H1 (cell line): ENCODE results near the gene LAG3. TPM values are rescaled to one million over a fixed set of nuclear protein-coding genes. Genes with fewer than 3 reads are reported as not detected.

Source experiments
- CEBPB ChIP-seq: IDR thresholded peaks from 2 replicates; pipeline ENCODE4 v1.6.1; 2012; ENCODE audit warnings: low read depth, low read length
- E2F6 ChIP-seq: IDR thresholded peaks from 2 replicates; pipeline ENCODE4 v1.6.1; 2012; ENCODE audit warnings: inconsistent platforms
- EZH2 ChIP-seq: fragments of 200-600 bp; sonication (generic); IDR thresholded peaks from 2 replicates; pipeline ENCODE4 v1.7.1; 2012; ENCODE audit warnings: low read depth, mild to moderate bottlenecking, moderate library complexity, low read length, inconsistent platforms; ENCODE audit not compliant: severe bottlenecking
- GTF2F1 ChIP-seq: IDR thresholded peaks from 2 replicates; pipeline ENCODE4 v1.6.1; 2012; ENCODE audit warnings: low read depth, low read length, improper control_type of control experiment, borderline replicate concordance
- JUND ChIP-seq: IDR thresholded peaks from 2 replicates; pipeline ENCODE4 v1.6.1; 2011; ENCODE audit warnings: mild to moderate bottlenecking, improper control_type of control experiment, low read length
- KDM4A ChIP-seq: IDR thresholded peaks from one replicate; pipeline ENCODE4 v1.7.1; 2012; ENCODE audit warnings: low read depth, mild to moderate bottlenecking, moderate library complexity, low read length, inconsistent platforms; ENCODE audit not compliant: severe bottlenecking
- NANOG ChIP-seq: IDR thresholded peaks from 2 replicates; pipeline ENCODE4 v1.6.1; 2011; ENCODE audit warnings: low read length, low read depth, mild to moderate bottlenecking, inconsistent platforms; ENCODE audit not compliant: insufficient read depth, poor library complexity, severe bottlenecking
- PHF8 ChIP-seq: fragments of 200-600 bp; sonication (generic); conservative IDR thresholded peaks from 2 replicates; pipeline ENCODE4 v1.7.1; 2012; ENCODE audit warnings: low read depth, mild to moderate bottlenecking, inconsistent platforms, low read length, moderate library complexity
- POLR2AphosphoS5 ChIP-seq: IDR thresholded peaks from 2 replicates; pipeline ENCODE4 v1.6.1; 2011; ENCODE audit warnings: low read depth, low read length
- POU5F1 ChIP-seq: IDR thresholded peaks from 2 replicates; pipeline ENCODE4 v1.6.1; 2011; ENCODE audit warnings: low read depth, mild to moderate bottlenecking, low read length, moderate library complexity
- RBBP5 ChIP-seq: IDR thresholded peaks from 2 replicates; pipeline ENCODE4 v1.7.1; 2012; ENCODE audit warnings: low read depth, mild to moderate bottlenecking, inconsistent platforms, low read length, moderate library complexity, borderline replicate concordance
- RFX5 ChIP-seq: IDR thresholded peaks from 2 replicates; pipeline ENCODE4 v1.6.1; 2011; ENCODE audit warnings: low read depth, low read length, improper control_type of control experiment, borderline replicate concordance
- SIRT6 ChIP-seq: IDR thresholded peaks from one replicate; pipeline ENCODE4 v1.7.1; 2012; ENCODE audit warnings: low read length, inconsistent platforms
- SP1 ChIP-seq: IDR thresholded peaks from 2 replicates; pipeline ENCODE4 v1.6.1; 2011; ENCODE audit warnings: low read depth, low read length
- SRF ChIP-seq: IDR thresholded peaks from 2 replicates; pipeline ENCODE4 v1.6.1; 2011; ENCODE audit warnings: mild to moderate bottlenecking, low read depth, low read length, moderate library complexity
- SUZ12 ChIP-seq: fragments of 200-600 bp; sonication (generic); IDR thresholded peaks from 2 replicates; pipeline ENCODE4 v1.6.1; 2012; ENCODE audit warnings: mild to moderate bottlenecking, inconsistent platforms, low read length, moderate library complexity, mixed read lengths
- TAF1 ChIP-seq: IDR thresholded peaks from 2 replicates; pipeline ENCODE4 v1.6.1; 2011; ENCODE audit warnings: mild to moderate bottlenecking, low read depth, low read length
- TAF7 ChIP-seq: optimal IDR thresholded peaks from 2 replicates; pipeline ENCODE3; 2011; ENCODE audit warnings: low read depth, mild to moderate bottlenecking, inconsistent platforms, low read length, moderate library complexity, borderline replicate concordance
- TCF12 ChIP-seq: IDR thresholded peaks from 2 replicates; pipeline ENCODE4 v1.6.1; 2011; ENCODE audit warnings: low read depth, mild to moderate bottlenecking, low read length
- TEAD4 ChIP-seq: IDR thresholded peaks from 2 replicates; pipeline ENCODE4 v1.6.1; 2012; ENCODE audit warnings: low read depth, low read length, inconsistent platforms, mixed read lengths
- polyA plus RNA-seq, 7 experiments: library from polyadenylated mRNA; depleted of rRNA in 3 of 7; stranded (reverse) in 5 of 7; unstranded in 2 of 7; fragments of >200 nt in 5 of 7; fragments of 200-250 nt in 2 of 7; gene quantifications; 1 replicate in 5 of 7; 2 replicates in 1 of 7; 4 replicates in 1 of 7; pipeline versions ENCODE4 v1.2.1 to v1.2.3, GENCODE V29; 2011 to 2013; ENCODE audit warnings: missing spikeins in 2 of 7, mixed read lengths in 2 of 7
- total RNA-seq: library from RNA; stranded (reverse); fragmentation: NEBNext Ultra II Directional; extraction: Animal tissue kit (Norgen Biotek cat#: 25700); gene quantifications from 2 replicates; pipeline ENCODE4 v1.2.1, GENCODE V29; 2021
- TF ChIP-seq, protein P1 (sequence below): IDR thresholded peaks from 2 replicates; pipeline ENCODE4 v1.6.1; 2012; ENCODE audit warnings: low read length, inconsistent platforms

The LAG3 gene
- total and polyA plus RNA-seq, 2 of the 8 experiments (the other 6 are each of a cell fraction or from before 2014, with no cell fraction given), result 1.1 to 3.1 TPM

- TF ChIP-seq JUND (no peak), PHF8 (no peak), POU5F1 (no peak), POLR2AphosphoS5 (no peak), SIRT6 (no peak), CEBPB (no peak), SP1 (no peak), E2F6 (peak; percentile 19; the same call in 1 of the 2 replicates), TAF7 (peak; percentile 49), TEAD4 (no peak), TCF12 (no peak), EZH2 (no peak), NANOG (no peak), SUZ12 (no peak), KDM4A (no peak), GTF2F1 (no peak), SRF (no peak), RBBP5 (peak; percentile 47; the same call in 1 of the 2 replicates), RFX5 (no peak), TAF1 (peak; percentile 47)
- TF ChIP-seq, protein P1, sequence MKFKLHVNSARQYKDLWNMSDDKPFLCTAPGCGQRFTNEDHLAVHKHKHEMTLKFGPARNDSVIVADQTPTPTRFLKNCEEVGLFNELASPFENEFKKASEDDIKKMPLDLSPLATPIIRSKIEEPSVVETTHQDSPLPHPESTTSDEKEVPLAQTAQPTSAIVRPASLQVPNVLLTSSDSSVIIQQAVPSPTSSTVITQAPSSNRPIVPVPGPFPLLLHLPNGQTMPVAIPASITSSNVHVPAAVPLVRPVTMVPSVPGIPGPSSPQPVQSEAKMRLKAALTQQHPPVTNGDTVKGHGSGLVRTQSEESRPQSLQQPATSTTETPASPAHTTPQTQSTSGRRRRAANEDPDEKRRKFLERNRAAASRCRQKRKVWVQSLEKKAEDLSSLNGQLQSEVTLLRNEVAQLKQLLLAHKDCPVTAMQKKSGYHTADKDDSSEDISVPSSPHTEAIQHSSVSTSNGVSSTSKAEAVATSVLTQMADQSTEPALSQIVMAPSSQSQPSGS, result no peak
Observed at GRCh38 chr12:6766651-6767349, 5.5 kb upstream of the LAG3 start (continued).
